Peyer's patch (tissue), 4 donors: ENCODE measurements around the gene GNAZ.

Experiments used
- CTCF ChIP-seq, 6 experiments: fragments of 450-650 bp in 4 of 6; fragments of 200-600 bp in 2 of 6; sonication (generic) in 1 of 6; IDR thresholded peaks; one replicate each; pipeline ENCODE4 v1.5.1; 2017 to 2019; ENCODE audit warnings: antibody characterized with exemption in 6 of 6, mild to moderate bottlenecking in 3 of 6, moderate library complexity in 1 of 6
- POLR2A ChIP-seq, 2 donors: fragments of 450-650 bp; IDR thresholded peaks; one replicate each; pipeline ENCODE4 v1.5.1; 2017; ENCODE audit warnings: antibody characterized with exemption in 2 of 2, mild to moderate bottlenecking in 2 of 2, moderate library complexity in 2 of 2

- TF ChIP-seq POLR2A (IDR thresholded peaks at IDR 0.05) (no peak), CTCF (IDR thresholded peaks at IDR 0.05) (no peak)
Measured at GRCh38 chr22:23146478-23147205, 76.3 kb downstream of the GNAZ start.
